GM18502 (cell line): ENCODE data around the gene RTP1.
"Not testable (repeated sequence)": the region's sequence is repeated elsewhere in the genome, so short reads cannot be mapped to it uniquely, and the experiment has no call there.

Experiments
- ATAC-seq: cut with Tn5 transposase; IDR thresholded peaks from one replicate; pipeline ENCODE4 v1.9.1; 2021; ENCODE audit warnings: mild to moderate bottlenecking; ENCODE audit not compliant: unreplicated experiment, poor library complexity

RTP1 gene

DNA sequence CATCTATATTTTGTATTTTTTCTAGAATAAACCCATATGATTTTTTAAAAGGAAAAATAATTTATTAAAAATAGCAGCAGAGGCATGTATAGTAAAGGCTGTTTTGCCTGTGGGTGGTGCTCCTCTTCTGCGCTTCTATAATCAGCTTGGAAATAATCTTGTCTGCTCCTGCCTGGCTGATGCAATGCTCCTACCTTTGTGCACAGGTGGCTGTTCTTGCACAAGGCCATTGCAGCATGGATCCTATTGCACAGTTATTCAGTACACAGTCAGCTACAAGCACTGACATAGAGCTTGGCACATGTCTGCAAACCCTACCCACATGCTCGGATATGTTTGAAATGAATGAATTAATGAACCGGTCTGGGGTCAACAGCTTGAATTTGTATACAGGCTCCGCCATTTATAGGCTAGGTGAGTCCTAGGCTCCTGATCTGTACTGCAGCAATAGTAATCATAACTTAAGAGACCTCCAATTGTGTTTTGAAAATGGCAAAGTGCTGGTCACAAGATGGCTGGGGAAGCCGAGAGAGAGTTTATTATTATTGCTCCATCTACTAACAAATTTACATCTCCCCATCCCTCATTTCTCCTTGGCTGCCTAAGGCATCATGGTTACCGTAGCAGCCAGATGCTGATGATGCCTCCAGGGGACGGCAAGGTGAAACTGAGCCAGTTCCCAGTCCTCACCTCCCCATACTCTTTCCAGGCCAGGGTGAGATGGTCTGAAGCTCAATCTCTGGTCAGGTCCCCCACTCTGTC is 532 bp upstream of the RTP1 start:
- no peak for ATAC-seq

DNA sequence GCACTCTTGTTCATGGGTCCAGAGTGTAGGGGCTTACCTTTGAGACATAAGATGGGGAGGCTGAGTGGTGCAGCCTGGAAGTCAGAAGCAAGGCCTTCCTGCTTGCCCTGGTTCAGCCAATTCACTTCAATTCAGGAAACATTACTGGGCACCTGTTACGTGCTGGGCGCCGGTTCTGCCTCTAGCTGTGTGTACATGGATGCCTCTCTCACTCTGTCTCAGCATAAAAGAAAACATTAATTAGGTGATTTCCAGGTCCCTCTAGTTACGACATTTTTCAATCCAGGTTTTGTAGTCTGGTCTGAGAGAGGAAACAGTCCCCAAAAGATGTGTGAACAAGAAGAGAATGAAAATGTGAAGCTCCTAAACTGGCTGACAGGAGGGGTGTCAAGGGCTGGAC is 1.2 kb downstream of the RTP1 start:
- no peak for ATAC-seq

DNA sequence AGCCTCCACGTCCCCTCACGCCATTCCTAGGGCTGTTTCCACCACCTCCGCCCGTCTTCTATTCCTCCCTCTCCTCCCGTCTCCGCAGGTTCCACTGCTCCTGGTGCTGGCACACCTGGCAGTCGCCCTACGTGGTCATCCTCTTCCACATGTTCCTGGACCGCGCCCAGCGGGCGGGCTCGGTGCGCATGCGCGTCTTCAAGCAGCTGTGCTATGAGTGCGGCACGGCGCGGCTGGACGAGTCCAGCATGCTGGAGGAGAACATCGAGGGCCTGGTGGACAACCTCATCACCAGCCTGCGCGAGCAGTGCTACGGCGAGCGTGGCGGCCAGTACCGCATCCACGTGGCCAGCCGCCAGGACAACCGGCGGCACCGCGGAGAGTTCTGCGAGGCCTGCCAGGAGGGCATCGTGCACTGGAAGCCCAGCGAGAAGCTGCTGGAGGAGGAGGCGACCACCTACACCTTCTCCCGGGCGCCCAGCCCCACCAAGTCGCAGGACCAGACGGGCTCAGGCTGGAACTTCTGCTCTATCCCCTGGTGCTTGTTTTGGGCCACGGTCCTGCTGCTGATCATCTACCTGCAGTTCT is 2.3 kb downstream of the RTP1 start:
- not testable (repeated sequence) for ATAC-seq

DNA sequence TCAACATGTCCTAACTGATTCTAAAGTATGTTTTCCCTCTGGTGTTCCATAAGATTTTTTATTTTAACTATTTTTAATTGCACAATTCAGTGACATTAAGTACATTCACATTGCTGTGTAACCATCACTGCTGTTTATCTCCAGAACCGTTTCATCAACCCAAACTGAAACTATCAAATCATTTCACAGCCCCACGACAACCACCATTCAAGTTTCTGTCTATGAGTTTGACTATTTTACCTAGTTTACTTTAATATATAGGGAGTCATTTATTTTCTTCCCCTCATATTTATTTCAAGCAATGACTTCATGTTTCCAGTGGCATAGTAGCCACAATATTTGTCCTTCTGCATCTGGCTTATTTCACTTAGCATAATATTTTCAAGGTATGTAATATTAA is 8.4 kb downstream of the RTP1 start:
- ATAC-seq: no peak

DNA sequence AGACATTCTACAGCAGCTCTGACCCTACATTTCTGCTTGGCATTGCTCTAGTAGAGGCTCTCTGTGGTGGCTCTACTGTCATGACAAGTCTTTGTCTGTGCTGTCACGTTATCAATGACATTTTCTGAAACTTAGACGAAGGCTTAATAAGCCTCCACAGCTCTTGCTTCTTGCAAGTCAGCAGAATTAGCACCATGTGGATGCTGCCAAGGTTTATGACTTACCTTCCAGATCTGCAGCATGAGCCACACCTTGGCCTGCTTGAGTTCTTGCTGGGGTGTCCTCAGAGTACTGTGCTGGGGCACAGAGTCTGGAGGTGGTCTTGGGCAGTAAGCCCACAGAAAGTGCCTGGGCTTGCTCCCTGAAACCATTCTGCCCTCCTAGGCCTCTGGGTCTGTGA is 9.8 kb downstream of the RTP1 start:
- ATAC-seq: no peak

DNA sequence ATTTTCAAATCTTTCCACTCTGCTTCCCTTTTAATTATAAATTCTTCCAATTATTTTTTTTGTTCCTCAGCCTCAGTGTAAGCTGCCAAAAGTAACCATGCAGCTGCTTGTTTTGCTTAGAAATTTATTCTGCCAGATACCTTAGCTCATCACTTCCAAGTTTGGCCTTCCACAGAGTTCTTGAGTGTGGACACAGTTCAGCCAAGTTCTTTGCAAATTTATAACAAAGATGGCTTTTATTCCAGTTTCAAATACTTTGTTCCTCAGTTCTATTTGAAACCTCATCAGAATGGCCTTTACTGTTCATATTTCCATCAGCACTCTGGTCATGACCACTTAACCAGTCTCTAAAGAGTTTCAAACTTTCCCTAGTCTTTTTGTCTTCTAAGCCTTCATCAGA is 10.3 kb downstream of the RTP1 start:
- no peak for ATAC-seq

DNA sequence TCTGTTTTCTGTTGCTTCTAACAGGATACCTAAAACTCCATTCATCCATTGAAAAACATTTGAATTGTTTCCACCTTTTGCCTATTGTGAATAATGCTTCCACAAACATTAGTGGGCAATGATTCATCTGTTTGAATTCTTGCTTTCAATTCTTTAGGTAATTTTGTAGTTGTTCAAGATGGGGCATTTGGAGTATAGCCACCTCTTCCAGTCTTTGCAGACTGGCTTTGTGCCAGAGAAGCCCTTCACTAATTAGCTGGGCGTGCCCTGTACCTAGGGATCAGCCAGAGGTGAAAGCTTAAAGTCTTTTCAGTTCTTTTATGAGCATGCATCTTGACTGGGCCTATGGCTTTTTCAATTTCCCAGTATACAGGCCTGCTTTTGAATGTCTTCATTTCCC is 10.9 kb downstream of the RTP1 start:
- no peak for ATAC-seq

GRCh38 chr3:187209491-187209890 is 12.2 kb downstream of the RTP1 start:
- ATAC-seq: no peak

- no peak for ATAC-seq
Observed at GRCh38 chr3:187210091-187210490, 12.8 kb downstream of the RTP1 start.

DNA sequence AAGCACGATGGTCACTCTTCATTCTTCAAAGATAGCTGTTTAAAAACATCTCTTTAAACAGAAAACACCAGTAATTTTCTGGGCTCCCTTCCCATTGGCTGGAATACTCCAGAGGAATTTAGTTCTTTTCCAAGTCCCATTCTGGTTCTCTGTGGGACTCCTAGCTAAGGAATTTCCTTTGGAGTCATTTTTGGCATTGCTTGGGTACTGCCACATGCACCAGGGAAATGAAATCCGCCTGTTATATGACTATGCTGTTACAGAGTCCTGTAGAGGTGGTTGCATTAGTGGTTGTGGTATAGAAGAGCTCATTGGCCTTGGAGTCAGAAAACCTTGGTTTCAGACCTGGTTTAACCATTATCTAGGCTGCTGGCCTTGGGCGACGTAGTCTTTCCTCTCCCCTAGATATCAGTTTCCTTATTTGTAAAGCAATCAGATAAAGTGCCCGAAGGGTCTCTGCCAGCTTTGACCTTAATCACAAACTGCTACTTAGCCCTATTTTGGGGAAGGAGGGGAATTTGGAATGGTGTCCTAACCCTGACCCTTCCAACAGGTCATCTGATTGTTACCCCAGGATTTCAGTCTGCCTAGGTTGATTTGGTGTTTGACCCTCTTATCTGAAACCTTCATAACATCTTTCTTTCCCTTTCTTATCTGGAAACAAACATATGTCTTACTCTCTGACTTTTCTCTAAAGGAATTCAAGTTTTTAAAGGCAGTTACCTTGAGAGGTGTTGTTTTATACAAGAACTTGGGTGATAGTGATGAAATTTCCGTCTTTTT is 13.4 kb downstream of the RTP1 start:
- no peak for ATAC-seq

GRCh38 chr3:187211532-187212195 is 14.4 kb downstream of the RTP1 start:
- ATAC-seq: no peak

DNA sequence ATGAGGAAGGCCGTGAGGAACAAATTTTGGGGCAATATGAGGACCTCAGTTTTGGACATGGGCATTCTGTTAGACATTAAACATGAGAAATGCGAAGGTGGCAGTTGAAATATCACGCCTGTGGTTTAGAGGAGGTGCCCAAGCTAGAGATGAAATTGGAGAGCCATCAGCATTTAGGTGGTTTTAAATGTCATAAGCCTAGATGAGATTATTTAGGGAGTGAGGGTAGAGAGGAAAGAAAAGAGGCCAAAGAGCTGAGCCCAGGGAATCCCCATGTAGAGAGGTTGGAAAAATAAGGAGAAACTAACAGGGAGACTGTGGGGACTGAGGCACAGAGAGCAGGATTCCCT is 14.9 kb downstream of the RTP1 start:
- ATAC-seq: no peak

- ATAC-seq: no peak
Observed at GRCh38 chr3:187212705-187213104, 15.4 kb downstream of the RTP1 start.

GRCh38 chr3:187213616-187214015 is 16.3 kb downstream of the RTP1 start:
- no peak for ATAC-seq

DNA sequence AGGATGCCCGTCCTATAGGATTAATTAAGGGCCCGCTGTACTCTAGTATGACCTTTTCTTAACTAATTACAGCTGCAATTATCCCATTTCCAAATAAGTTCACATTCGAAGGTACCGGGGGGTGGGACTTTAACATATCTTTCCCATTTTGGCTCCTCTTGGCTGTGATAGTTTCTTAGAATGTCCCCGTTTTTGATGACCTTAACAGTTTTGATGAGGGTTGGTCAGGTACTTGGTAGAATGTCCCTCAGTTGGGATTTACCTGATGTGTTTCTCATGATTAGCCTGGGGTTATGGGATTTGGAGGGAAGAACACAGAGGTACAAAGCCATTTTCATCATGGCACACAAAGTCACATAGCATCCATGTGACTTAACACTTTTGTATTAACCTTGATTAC is 18.2 kb downstream of the RTP1 start:
- ATAC-seq: no peak

- ATAC-seq: no peak
Observed at GRCh38 chr3:187222801-187223200, 25.5 kb downstream of the RTP1 start.

- ATAC-seq: no peak
Observed at GRCh38 chr3:187223799-187224198, 26.5 kb downstream of the RTP1 start.

DNA sequence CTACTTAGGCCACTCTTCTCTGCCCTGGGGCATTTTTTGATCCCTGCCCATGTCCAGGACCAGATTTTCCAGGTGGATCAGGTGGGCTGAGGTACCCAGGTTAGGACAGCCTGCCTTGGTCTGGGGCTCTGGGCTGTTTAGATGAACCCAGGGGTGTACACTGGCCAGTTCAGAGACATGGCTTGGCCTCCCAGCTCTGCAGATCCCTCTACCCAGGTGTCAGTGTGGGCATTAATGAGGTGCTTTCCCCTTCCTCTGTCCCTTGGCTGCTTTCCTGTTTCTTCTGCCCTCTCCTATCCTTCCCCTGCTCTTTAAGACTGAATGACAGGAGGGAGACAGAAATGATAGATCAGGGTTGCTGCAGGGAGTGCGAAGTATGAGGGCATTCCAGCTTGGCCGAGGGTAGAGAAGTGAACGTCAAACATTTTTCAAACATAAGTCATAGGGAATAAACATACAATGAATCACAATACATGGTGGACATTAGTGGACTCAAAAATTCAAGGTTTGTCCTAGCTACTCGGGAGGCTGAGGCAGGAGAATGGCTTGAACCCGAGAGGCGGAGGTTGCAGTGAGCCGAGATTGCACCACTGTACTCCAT is 30.5 kb downstream of the RTP1 start:
- ATAC-seq: no peak

DNA sequence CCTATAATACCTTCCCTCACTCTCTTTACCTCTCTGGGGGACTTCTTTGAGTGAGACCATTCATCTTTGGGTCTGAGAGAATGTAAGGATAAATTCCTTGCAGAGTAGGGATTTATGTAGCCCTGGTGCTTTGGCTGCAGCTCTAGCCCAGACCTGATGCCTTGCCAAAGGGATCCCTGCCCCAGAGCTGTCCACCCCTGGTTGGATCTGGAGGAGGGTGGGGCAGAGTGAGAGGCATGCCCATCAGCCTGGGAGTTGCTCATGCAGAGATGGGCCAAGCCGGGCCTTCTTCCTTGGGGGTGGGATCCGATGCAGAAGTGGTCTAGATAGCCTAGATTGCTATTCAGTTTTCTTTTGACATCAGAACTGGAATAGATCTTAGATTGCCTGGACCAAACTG is 31.5 kb downstream of the RTP1 start:
- no peak for ATAC-seq

GRCh38 chr3:187230011-187230410 is 32.7 kb downstream of the RTP1 start:
- ATAC-seq: no peak

GRCh38 chr3:187236962-187237361 is 39.7 kb downstream of the RTP1 start:
- ATAC-seq: no peak
